Calu3 (cell line): ENCODE results near the gene SLC23A3. TPM values are rescaled to one million over a fixed set of nuclear protein-coding genes. Genes with fewer than 3 reads are reported as not detected.

Experiments used
- BruUV-seq: library from RNA; stranded (reverse); fragments of 400-500 nt; replicated peaks from 2 replicates; lab custom pipeline; 2021; lab: Mats Ljungman, UMichigan
- CTCF ChIA-PET: fragments of 300-600 bp; sonication (Branson Sonifier 250); formaldehyde crosslinking; loops from one replicate; lab custom pipeline; 2022; ENCODE audit warnings: antibody characterized with exemption; lab: Charles Lee
- DNase-seq: peaks from one replicate; pipeline ENCODE4 v3.0.0; 2022
- H3K27ac Mint-ChIP-seq: one replicate; pipeline ENCODE4 v1.8.0; 2022; ENCODE audit warnings: mixed read lengths; ENCODE audit not compliant: unreplicated experiment
- H3K27me3 Mint-ChIP-seq: one replicate; pipeline ENCODE4 v1.8.0; 2022; ENCODE audit warnings: mixed read lengths; ENCODE audit not compliant: unreplicated experiment
- H3K36me3 Mint-ChIP-seq: one replicate; pipeline ENCODE4 v1.8.0; 2022; ENCODE audit warnings: mild to moderate bottlenecking, moderate library complexity, mixed read lengths; ENCODE audit not compliant: insufficient read depth, unreplicated experiment
- H3K4me1 Mint-ChIP-seq: one replicate; pipeline ENCODE4 v1.8.0; 2022; ENCODE audit warnings: mild to moderate bottlenecking, low read depth, mixed read lengths; ENCODE audit not compliant: unreplicated experiment
- H3K4me3 Mint-ChIP-seq: one replicate; pipeline ENCODE4 v1.8.0; 2022; ENCODE audit warnings: mild to moderate bottlenecking, low read depth, moderate library complexity, mixed read lengths; ENCODE audit not compliant: unreplicated experiment
- H3K9me3 Mint-ChIP-seq: one replicate; pipeline ENCODE4 v1.8.0; 2022; ENCODE audit warnings: low read depth, mixed read lengths; ENCODE audit not compliant: unreplicated experiment
- intact Hi-C: fragments of 100-400 bp; cut with micrococcal nuclease; formaldehyde crosslinking; loops from one replicate; pipeline ENCODE4 v1.10.0; 2022; ENCODE audit not compliant: unreplicated experiment
- total RNA-seq: library from RNA; stranded (reverse); gene quantifications from 2 replicates; pipeline ENCODE4 v1.2.3, GENCODE V29; 2022
- TF ChIP-seq, protein P1 (sequence below): fragments of 200-600 bp; IDR thresholded peaks from one replicate; pipeline ENCODE4 v1.8.0; 2022; ENCODE audit warnings: antibody characterized with exemption; ENCODE audit not compliant: unreplicated experiment

SLC23A3 gene
- total RNA-seq, 1 experiment from 2014 or later, result 4.4 TPM

DNA sequence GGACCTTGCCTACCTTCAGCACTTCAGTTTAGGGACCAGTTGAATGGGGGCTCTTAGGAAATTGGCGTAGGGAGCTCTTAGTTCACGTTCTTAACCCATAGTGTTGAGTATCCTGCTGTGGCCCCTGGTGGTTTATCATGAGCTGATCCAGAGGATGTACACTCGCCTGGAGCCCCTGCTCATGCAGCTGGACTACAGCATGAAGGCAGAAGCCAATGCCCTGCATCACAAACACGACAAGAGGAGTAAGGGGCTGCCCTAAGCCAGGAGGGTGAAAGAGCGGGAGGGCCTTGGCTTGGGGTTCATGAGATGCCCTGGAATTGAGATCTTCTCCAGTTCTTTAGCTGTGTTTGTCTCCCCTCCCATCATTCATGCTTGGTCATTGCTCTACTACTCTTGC is 11.1 kb upstream of the SLC23A3 start:
- CTCF ChIA-PET, result interaction anchor here (0.6 kb wide), 1 partner anchor 207 kb away, joined by 3 read pairs; no protein-coding TSS in a partner anchor

DNA sequence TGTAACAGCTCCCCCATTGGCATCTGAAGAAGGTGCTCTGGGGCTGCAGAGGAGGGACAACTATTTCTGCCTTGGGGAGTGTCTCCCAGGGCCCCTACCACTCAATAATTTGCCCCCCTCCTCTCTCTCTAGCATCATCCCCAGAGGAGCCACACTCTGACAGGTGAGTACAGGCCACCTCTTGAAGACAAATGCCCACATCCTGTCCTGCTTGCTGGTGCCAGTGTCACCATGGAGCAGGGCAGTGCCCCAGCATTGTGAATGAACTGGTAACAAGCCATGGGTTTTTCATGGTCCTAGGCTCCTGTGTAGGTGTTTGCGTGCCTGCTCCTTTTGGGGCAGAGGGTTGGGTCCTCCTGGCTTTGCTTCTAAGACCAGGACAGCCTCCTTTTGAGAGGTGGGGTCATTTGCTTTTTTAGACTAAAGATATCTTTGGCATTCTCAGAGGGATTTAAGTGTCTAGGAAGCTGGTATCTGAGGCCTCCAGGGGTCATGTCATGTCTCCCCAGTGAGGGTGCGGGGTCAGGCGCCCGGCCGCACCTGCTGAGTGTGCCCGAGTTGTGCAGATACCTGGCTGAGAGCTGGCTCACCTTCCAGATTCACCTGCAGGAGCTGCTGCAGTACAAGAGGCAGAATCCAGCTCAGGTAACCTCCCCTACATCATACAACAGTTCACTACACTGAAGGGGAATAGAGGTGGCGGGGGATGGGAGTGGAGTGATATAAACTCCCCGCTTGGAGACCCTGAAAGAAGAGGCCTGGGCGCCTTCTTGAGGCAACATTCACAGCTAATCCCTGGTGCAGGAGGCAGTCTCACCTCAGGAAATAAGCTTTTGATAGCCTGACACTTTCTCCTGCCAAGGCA is 10.0 kb upstream of the SLC23A3 start:
- DNase-seq, result no peak
- Mint-ChIP-seq H3K27ac (no peak overlapping the region), H3K36me3 (peaks cover 52% of the 10 kb centered on the region), H3K27me3 (no peaks in the 10 kb centered on the region), H3K4me1 (peaks cover 21% of the 10 kb centered on the region), H3K9me3 (no peaks in the 10 kb centered on the region), H3K4me3 (no peak overlapping the region)
- TF ChIP-seq, protein P1, sequence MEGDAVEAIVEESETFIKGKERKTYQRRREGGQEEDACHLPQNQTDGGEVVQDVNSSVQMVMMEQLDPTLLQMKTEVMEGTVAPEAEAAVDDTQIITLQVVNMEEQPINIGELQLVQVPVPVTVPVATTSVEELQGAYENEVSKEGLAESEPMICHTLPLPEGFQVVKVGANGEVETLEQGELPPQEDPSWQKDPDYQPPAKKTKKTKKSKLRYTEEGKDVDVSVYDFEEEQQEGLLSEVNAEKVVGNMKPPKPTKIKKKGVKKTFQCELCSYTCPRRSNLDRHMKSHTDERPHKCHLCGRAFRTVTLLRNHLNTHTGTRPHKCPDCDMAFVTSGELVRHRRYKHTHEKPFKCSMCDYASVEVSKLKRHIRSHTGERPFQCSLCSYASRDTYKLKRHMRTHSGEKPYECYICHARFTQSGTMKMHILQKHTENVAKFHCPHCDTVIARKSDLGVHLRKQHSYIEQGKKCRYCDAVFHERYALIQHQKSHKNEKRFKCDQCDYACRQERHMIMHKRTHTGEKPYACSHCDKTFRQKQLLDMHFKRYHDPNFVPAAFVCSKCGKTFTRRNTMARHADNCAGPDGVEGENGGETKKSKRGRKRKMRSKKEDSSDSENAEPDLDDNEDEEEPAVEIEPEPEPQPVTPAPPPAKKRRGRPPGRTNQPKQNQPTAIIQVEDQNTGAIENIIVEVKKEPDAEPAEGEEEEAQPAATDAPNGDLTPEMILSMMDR, result no peak
- CTCF ChIA-PET, result interaction anchor here (0.6 kb wide), 1 partner anchor 182 kb away, joined by 4 read pairs; no protein-coding TSS in a partner anchor
- intact Hi-C loops, result loop anchor here (5.0 kb wide), 1 partner anchor 117 kb away; no protein-coding TSS in a partner anchor
- BruUV-seq, result no TSS peak

More for the DNA sequence above, 11.1 kb upstream of the SLC23A3 start:
- peaks cover 21% of the 10 kb centered on the region for H3K4me1 Mint-ChIP-seq
- H3K4me3 Mint-ChIP-seq, result no peak overlapping the region
- no peak for DNase-seq
- no peaks in the 10 kb centered on the region for H3K27me3 Mint-ChIP-seq
- TF ChIP-seq, protein P1, result no peak
- no peaks in the 10 kb centered on the region for H3K9me3 Mint-ChIP-seq
- no peak overlapping the region for H3K27ac Mint-ChIP-seq
- H3K36me3 Mint-ChIP-seq, result peaks cover 42% of the 10 kb centered on the region
- BruUV-seq, result no TSS peak
- intact Hi-C loops, result no loop called here

DNA sequence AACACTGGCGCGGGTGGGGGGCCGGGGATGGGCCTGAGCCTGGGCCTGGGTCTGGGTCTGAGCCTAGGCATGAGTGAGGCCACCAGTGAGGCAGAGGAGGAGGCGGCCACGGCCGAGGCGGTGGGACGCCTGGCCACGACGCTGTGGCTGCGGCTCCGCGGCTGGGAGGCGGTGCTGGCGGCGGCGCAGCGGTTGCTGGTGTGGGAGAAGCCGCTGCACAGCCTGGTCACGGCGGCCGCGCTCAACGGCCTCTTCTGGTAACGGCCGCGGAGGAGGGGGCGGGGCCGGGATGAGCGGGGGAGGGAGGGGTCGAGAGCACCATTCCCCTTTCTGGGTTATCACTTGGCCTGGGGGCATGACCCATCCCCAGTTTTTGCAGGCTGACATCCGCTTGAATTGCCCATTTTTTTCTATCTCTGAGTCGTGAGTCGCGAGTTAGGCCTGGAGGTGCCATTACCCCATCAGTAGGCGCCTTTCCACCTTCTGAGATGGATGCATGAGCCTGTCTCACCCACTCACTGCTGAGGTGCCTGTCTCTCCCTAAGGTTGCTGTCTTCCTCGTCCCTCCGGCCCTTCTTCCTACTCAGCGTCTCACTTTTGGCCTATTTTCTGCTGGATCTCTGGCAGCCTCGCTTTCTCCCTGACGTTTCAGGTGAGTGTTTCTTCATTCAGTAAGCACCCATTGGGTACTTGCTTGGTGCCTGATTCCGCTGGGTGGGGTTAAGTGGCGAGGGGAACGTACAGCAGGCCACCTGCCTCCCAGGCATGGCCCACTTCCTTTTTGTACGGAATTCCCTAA is 8.7 kb upstream of the SLC23A3 start:
- peak; percentile 43 for DNase-seq
- Mint-ChIP-seq H3K27ac (peak overlapping the region; percentile 97), H3K27me3 (no peaks in the 10 kb centered on the region), H3K9me3 (no peaks in the 10 kb centered on the region), H3K36me3 (peaks cover 61% of the 10 kb centered on the region), H3K4me1 (peaks cover 30% of the 10 kb centered on the region), H3K4me3 (peak overlapping the region; percentile 98)
- no TSS peak for BruUV-seq
- intact Hi-C loops, result loop anchor here (5.0 kb wide), 1 partner anchor 119 kb away; no protein-coding TSS in a partner anchor
- CTCF ChIA-PET, result no interaction called here
- TF ChIP-seq, protein P1, result no peak
